Osteoblast (primary cell): ENCODE results near the gene RBX1. TPM values are rescaled to one million over a fixed set of nuclear protein-coding genes. Genes with fewer than 3 reads are reported as not detected.
"Not testable (repeated sequence)": the region's sequence is repeated elsewhere in the genome, so short reads cannot be mapped to it uniquely, and the experiment has no call there.

ENCODE experiments used
- DNase-seq: peaks from one replicate; pipeline ENCODE4 v3.0.0; 2011; ENCODE audit warnings: low spot score, mixed read lengths; ENCODE audit not compliant: insufficient read length; ENCODE audit errors: missing footprints
- H2AFZ ChIP-seq: 2 replicates; pipeline ENCODE4 v1.6.0; 2011; ENCODE audit warnings: mild to moderate bottlenecking, low read length
- H3K27ac ChIP-seq: 2 replicates; pipeline ENCODE4 v1.5.1; 2011; ENCODE audit warnings: mild to moderate bottlenecking, low read depth, low read length, moderate library complexity
- H3K27me3 ChIP-seq: 2 replicates; pipeline ENCODE4 v1.6.0; 2012; ENCODE audit warnings: mild to moderate bottlenecking, control low read depth, inconsistent platforms, low read length, moderate library complexity; ENCODE audit not compliant: insufficient read depth
- H3K36me3 ChIP-seq: 2 replicates; pipeline ENCODE4 v1.5.1; 2011; ENCODE audit warnings: mild to moderate bottlenecking, low read length, control low read depth, moderate library complexity; ENCODE audit not compliant: insufficient read depth
- H3K4me1 ChIP-seq: 2 replicates; pipeline ENCODE4 v1.5.1; 2011; ENCODE audit warnings: mild to moderate bottlenecking, low read length, control low read depth, moderate library complexity; ENCODE audit not compliant: insufficient read depth
- H3K4me2 ChIP-seq: 2 replicates; pipeline ENCODE4 v1.6.0; 2011; ENCODE audit warnings: mild to moderate bottlenecking, low read length; ENCODE audit not compliant: insufficient read depth
- H3K4me3 ChIP-seq: fragments of 200-600 bp; sonication (generic); 3 replicates; pipeline ENCODE4 v1.5.1; 2012; ENCODE audit warnings: mild to moderate bottlenecking, low read length, inconsistent platforms; ENCODE audit not compliant: insufficient read depth
- H3K79me2 ChIP-seq: 2 replicates; pipeline ENCODE4 v1.6.0; 2012; ENCODE audit warnings: mild to moderate bottlenecking, low read length, control low read depth, inconsistent platforms; ENCODE audit not compliant: insufficient read depth
- H3K9me3 ChIP-seq: 2 replicates; pipeline ENCODE4 v1.5.1; 2011; ENCODE audit warnings: low read depth, low read length, control low read depth
- H4K20me1 ChIP-seq: 2 replicates; pipeline ENCODE4 v1.6.0; 2012; ENCODE audit warnings: mild to moderate bottlenecking, low read length, control low read depth; ENCODE audit not compliant: insufficient read depth
- total RNA-seq: library from RNA; depleted of rRNA; stranded (reverse); fragments of >200 nt; gene quantifications from 2 replicates; pipeline ENCODE4 v1.2.3, GENCODE V29; 2012
- TF ChIP-seq, protein P1 (sequence below): IDR thresholded peaks from 2 replicates; pipeline ENCODE4 v1.5.1; 2011; ENCODE audit warnings: mild to moderate bottlenecking, low read depth, low read length, moderate library complexity; ENCODE audit errors: extremely low read depth

Gene RBX1
- total RNA-seq, 1 donor: 28.2 TPM

DNA sequence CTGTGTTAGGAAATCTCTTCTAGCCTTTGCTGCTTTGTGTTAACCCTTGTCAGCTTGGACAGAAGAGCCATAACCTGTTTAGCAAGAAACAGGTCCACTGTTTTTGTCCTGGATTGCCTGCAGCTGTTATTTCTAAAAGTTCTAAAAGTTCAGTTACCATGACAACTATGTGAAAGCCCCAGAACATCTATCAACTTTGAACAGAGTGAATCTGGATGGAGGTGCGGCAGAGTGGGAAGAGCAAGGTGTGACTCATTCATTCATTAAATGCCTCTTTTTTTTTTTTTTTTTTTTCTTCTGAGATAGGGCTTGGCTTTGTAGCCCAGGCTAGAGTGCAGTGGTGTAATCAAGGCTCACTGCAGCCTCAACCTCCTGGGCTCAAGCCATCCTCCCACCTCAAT is 50.5 kb downstream of the RBX1 start:
- Histone ChIP-seq H3K4me2 (no peak overlapping the region), H3K4me1 (no peaks in the 10 kb centered on the region), H2AFZ (no peak overlapping the region), H3K9me3 (no peaks in the 10 kb centered on the region), H3K36me3 (no peaks in the 10 kb centered on the region), H3K79me2 (no peaks in the 10 kb centered on the region), H4K20me1 (no peaks in the 10 kb centered on the region), H3K27ac (no peak overlapping the region), H3K27me3 (no peaks in the 10 kb centered on the region), H3K4me3 (no peak overlapping the region)
- TF ChIP-seq, protein P1, sequence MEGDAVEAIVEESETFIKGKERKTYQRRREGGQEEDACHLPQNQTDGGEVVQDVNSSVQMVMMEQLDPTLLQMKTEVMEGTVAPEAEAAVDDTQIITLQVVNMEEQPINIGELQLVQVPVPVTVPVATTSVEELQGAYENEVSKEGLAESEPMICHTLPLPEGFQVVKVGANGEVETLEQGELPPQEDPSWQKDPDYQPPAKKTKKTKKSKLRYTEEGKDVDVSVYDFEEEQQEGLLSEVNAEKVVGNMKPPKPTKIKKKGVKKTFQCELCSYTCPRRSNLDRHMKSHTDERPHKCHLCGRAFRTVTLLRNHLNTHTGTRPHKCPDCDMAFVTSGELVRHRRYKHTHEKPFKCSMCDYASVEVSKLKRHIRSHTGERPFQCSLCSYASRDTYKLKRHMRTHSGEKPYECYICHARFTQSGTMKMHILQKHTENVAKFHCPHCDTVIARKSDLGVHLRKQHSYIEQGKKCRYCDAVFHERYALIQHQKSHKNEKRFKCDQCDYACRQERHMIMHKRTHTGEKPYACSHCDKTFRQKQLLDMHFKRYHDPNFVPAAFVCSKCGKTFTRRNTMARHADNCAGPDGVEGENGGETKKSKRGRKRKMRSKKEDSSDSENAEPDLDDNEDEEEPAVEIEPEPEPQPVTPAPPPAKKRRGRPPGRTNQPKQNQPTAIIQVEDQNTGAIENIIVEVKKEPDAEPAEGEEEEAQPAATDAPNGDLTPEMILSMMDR: no peak
- DNase-seq: no peak

DNA sequence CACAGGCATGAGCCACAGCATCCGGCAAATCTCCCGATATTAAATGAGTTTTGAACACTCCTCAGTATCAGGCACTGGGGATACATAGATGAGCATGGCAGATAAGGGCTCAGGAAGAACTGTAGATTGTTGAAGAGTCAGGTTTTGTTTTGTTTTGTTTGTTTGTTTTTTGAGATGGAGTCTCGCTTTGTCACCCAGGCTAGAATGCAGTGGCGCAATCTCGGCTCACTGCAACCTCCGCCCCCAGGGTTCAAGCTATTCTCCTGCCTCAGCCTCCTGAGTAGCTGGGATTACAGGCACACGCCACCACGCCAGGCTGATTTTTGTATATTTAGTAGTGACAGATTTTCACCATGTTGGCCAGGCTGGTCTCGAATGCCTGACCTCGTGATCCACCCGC is 51.2 kb downstream of the RBX1 start:
- not testable (repeated sequence) for H2AFZ ChIP-seq, DNase-seq, H3K79me2 ChIP-seq, H3K27ac ChIP-seq, H4K20me1 ChIP-seq, H3K4me2 ChIP-seq, H3K36me3 ChIP-seq, H3K9me3 ChIP-seq, H3K27me3 ChIP-seq, H3K4me1 ChIP-seq, H3K4me3 ChIP-seq

DNA sequence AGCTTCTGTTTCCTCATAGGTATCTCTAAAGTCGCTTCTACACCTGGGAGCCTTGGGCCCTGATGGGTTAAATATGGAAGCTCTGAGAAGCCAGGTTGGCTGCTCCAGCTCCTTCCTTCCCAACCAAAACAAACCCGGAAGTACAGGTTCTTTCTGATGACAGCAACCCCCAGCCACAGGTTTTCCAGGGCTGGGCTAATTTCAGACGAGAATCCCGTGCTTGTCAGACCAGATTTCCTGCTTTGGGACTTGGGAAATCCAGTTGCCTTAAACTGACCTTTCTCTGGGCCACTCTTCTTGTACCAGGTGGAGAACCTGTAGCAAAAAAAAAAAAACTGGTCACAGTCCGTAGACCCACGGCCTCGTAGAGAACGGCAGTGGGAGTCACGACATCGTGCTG is 51.9 kb downstream of the RBX1 start:
- Histone ChIP-seq H3K27ac (no peak overlapping the region), H3K27me3 (no peaks in the 10 kb centered on the region), H3K9me3 (no peaks in the 10 kb centered on the region), H2AFZ (no peak overlapping the region), H3K36me3 (no peaks in the 10 kb centered on the region), H3K4me2 (no peak overlapping the region), H3K4me3 (no peak overlapping the region), H3K4me1 (no peaks in the 10 kb centered on the region), H4K20me1 (no peaks in the 10 kb centered on the region), H3K79me2 (no peaks in the 10 kb centered on the region)
- TF ChIP-seq, protein P1: no peak
- DNase-seq: no peak

DNA sequence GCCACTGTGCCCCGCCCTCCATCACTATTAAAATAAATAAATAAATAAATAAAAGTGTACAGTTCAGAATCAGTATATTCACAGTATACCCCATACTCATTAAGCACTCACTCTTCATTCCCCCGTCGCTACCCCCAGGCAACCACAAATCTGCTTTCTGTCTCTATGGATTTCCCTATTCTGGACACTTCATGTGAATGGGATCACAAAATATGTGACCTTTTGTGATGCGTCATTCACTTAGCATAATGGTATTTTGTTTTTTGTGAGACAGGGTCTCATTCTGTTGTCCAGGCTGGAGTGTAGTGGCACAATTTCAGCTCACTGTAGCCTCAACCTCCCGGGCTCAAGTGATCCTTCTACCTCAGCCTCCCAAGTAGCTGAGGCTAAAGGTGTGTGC is 52.8 kb downstream of the RBX1 start:
- no peak overlapping the region for H2AFZ ChIP-seq
- TF ChIP-seq, protein P1: no peak

More for the DNA sequence above, 52.8 kb downstream of the RBX1 start:
- H3K27ac ChIP-seq: no peak overlapping the region
- H3K4me1 ChIP-seq: no peaks in the 10 kb centered on the region
- H3K9me3 ChIP-seq: no peaks in the 10 kb centered on the region
- no peak overlapping the region for H3K4me2 ChIP-seq
- H3K79me2 ChIP-seq: no peaks in the 10 kb centered on the region
- no peak overlapping the region for H3K4me3 ChIP-seq
- no peak for DNase-seq
- no peaks in the 10 kb centered on the region for H3K36me3 ChIP-seq
- no peaks in the 10 kb centered on the region for H4K20me1 ChIP-seq
- no peaks in the 10 kb centered on the region for H3K27me3 ChIP-seq
